ENCODE data around the gene RNF167. TPM values are rescaled to one million over a fixed set of nuclear protein-coding genes. Genes with fewer than 3 reads are reported as not detected.
A peak's percentile ranks its signal among the peaks of the same experiment; 100 is the strongest.
"Not testable (repeated sequence)": the region's sequence is repeated elsewhere in the genome, so short reads cannot be mapped to it uniquely, and the experiment has no call there.

Gene RNF167
- total RNA-seq, 1 donor from 2014 or later = 90.4 TPM

GRCh38 chr17:4908301-4908700 lies 31.8 kb upstream of the RNF167 start:
- peaks cover 11% of the 10 kb centered on the region for H3K27me3 Mint-ChIP-seq (ENCODE audit: low read depth)
- H3K27ac Mint-ChIP-seq (ENCODE audit: unreplicated experiment) = no peak overlapping the region
- H3K36me3 Mint-ChIP-seq (ENCODE audit: low read depth) = peaks cover 3% of the 10 kb centered on the region
- peaks cover 10% of the 10 kb centered on the region for H3K4me1 Mint-ChIP-seq
- H3K9me3 Mint-ChIP-seq = no peaks in the 10 kb centered on the region
- no peak overlapping the region for H3K4me3 Mint-ChIP-seq
- TF ChIP-seq, protein P1, sequence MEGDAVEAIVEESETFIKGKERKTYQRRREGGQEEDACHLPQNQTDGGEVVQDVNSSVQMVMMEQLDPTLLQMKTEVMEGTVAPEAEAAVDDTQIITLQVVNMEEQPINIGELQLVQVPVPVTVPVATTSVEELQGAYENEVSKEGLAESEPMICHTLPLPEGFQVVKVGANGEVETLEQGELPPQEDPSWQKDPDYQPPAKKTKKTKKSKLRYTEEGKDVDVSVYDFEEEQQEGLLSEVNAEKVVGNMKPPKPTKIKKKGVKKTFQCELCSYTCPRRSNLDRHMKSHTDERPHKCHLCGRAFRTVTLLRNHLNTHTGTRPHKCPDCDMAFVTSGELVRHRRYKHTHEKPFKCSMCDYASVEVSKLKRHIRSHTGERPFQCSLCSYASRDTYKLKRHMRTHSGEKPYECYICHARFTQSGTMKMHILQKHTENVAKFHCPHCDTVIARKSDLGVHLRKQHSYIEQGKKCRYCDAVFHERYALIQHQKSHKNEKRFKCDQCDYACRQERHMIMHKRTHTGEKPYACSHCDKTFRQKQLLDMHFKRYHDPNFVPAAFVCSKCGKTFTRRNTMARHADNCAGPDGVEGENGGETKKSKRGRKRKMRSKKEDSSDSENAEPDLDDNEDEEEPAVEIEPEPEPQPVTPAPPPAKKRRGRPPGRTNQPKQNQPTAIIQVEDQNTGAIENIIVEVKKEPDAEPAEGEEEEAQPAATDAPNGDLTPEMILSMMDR (conservative IDR thresholded peaks at IDR 0.05) = no peak
- peak; percentile 38 for DNase-seq (ENCODE audit: low read depth, low spot score)

GRCh38 chr17:4908711-4909496 lies 31.2 kb upstream of the RNF167 start:
- Mint-ChIP-seq H3K27ac (ENCODE audit: unreplicated experiment) (no peak overlapping the region), H3K4me3 (no peak overlapping the region), H3K9me3 (no peaks in the 10 kb centered on the region), H3K36me3 (ENCODE audit: low read depth) (no peaks in the 10 kb centered on the region), H3K27me3 (ENCODE audit: low read depth) (peaks cover 7% of the 10 kb centered on the region), H3K4me1 (peaks cover 5% of the 10 kb centered on the region)
- TF ChIP-seq, protein P1 (conservative IDR thresholded peaks at IDR 0.05) = peak; percentile 76
- DNase-seq (ENCODE audit: low read depth, low spot score) = peak; percentile 77

- H3K27me3 Mint-ChIP-seq (ENCODE audit: low read depth) = no peaks in the 10 kb centered on the region
- no peaks in the 10 kb centered on the region for H3K9me3 Mint-ChIP-seq
- H3K27ac Mint-ChIP-seq (ENCODE audit: unreplicated experiment) = no peak overlapping the region
- TF ChIP-seq, protein P1 (conservative IDR thresholded peaks at IDR 0.05) = no peak
- DNase-seq (ENCODE audit: low read depth, low spot score) = no peak
- H3K4me1 Mint-ChIP-seq = peaks cover 5% of the 10 kb centered on the region
- H3K36me3 Mint-ChIP-seq (ENCODE audit: low read depth) = no peaks in the 10 kb centered on the region
- H3K4me3 Mint-ChIP-seq = no peak overlapping the region
Observed at GRCh38 chr17:4913994-4914393, 26.1 kb upstream of the RNF167 start.

- H3K27me3 Mint-ChIP-seq (ENCODE audit: low read depth); DNase-seq (ENCODE audit: low read depth, low spot score); H3K36me3 Mint-ChIP-seq (ENCODE audit: low read depth); H3K4me3 Mint-ChIP-seq; H3K9me3 Mint-ChIP-seq; H3K27ac Mint-ChIP-seq (ENCODE audit: unreplicated experiment); H3K4me1 Mint-ChIP-seq: not testable (repeated sequence)
Observed at GRCh38 chr17:4914551-4914950, 25.5 kb upstream of the RNF167 start.

- H3K9me3 Mint-ChIP-seq = no peaks in the 10 kb centered on the region
- no peak overlapping the region for H3K27ac Mint-ChIP-seq (ENCODE audit: unreplicated experiment)
- no peaks in the 10 kb centered on the region for H3K36me3 Mint-ChIP-seq (ENCODE audit: low read depth)
- no peak overlapping the region for H3K4me3 Mint-ChIP-seq
- peaks cover 3% of the 10 kb centered on the region for H3K27me3 Mint-ChIP-seq (ENCODE audit: low read depth)
- H3K4me1 Mint-ChIP-seq = no peaks in the 10 kb centered on the region
- no peak for DNase-seq (ENCODE audit: low read depth, low spot score)
- TF ChIP-seq, protein P1 (conservative IDR thresholded peaks at IDR 0.05) = no peak
Observed at GRCh38 chr17:4919511-4920047, 20.5 kb upstream of the RNF167 start.

- no peak overlapping the region for H3K27ac Mint-ChIP-seq (ENCODE audit: unreplicated experiment)
- TF ChIP-seq, protein P1 (conservative IDR thresholded peaks at IDR 0.05) = no peak
- no peak overlapping the region for H3K4me3 Mint-ChIP-seq
- no peaks in the 10 kb centered on the region for H3K9me3 Mint-ChIP-seq
- no peak for DNase-seq (ENCODE audit: low read depth, low spot score)
- peaks cover 3% of the 10 kb centered on the region for H3K27me3 Mint-ChIP-seq (ENCODE audit: low read depth)
- no peaks in the 10 kb centered on the region for H3K36me3 Mint-ChIP-seq (ENCODE audit: low read depth)
- no peaks in the 10 kb centered on the region for H3K4me1 Mint-ChIP-seq
Observed at GRCh38 chr17:4920351-4921048, 19.6 kb upstream of the RNF167 start.
